K562 (cell line): ENCODE data around the gene RFC2. TPM values are rescaled to one million over a fixed set of nuclear protein-coding genes. Genes with fewer than 3 reads are reported as not detected.

Experiments used
- ARID2 ChIP-seq: fragments of 450-650 bp; IDR thresholded peaks from 2 replicates; pipeline ENCODE4 v1.6.1; 2017; ENCODE audit warnings: antibody characterized with exemption, mild to moderate bottlenecking
- ASH1L ChIP-seq: fragments of 450-650 bp; IDR thresholded peaks from 2 replicates; pipeline ENCODE4 v1.6.1; 2018; ENCODE audit warnings: borderline replicate concordance, mild to moderate bottlenecking, low read depth; ENCODE audit not compliant: partially characterized antibody
- CCAR2 ChIP-seq: fragments of 200-400 bp; formaldehyde crosslinking; IDR thresholded peaks from 2 replicates; pipeline ENCODE4 v1.6.1; 2017; ENCODE audit warnings: mild to moderate bottlenecking, low read depth, low read length
- ETV5 ChIP-seq: sonication (generic); formaldehyde crosslinking; IDR thresholded peaks from 2 replicates; pipeline ENCODE4 v1.4.0; 2020; ENCODE audit warnings: low read depth, mild to moderate bottlenecking, missing genetic modification reagents
- GATAD2A ChIP-seq: fragments of 450-650 bp; IDR thresholded peaks from 2 replicates; pipeline ENCODE4 v1.6.1; 2017
- HBP1 ChIP-seq: fragments of 450-650 bp; formaldehyde crosslinking; IDR thresholded peaks from 2 replicates; pipeline ENCODE4 v1.4.0; 2022; ENCODE audit warnings: missing genetic modification characterization
- HOXB6 ChIP-seq: fragments of 250-450 bp; sonication (Bioruptor Pico); IDR thresholded peaks from 2 replicates; pipeline ENCODE4 v1.5.1; 2022; ENCODE audit warnings: mild to moderate bottlenecking, borderline replicate concordance
- JUND ChIP-seq, 2 experiments: IDR thresholded peaks; 2 replicates in 1 of 2; 3 replicates in 1 of 2; pipeline ENCODE4 v1.6.1; 2011; ENCODE audit warnings: borderline replicate concordance in 2 of 2, low read depth in 2 of 2, low read length in 2 of 2, improper control_type of control experiment in 1 of 2, missing biosample characterization in 1 of 2, missing genetic modification characterization in 1 of 2, missing genetic modification reagents in 1 of 2
- KAT2B ChIP-seq: IDR thresholded peaks from one replicate; pipeline ENCODE4 v1.6.1; 2012; ENCODE audit warnings: low read depth, mild to moderate bottlenecking, control low read depth, inconsistent platforms, low read length, moderate library complexity
- MCM3 ChIP-seq: fragments of 450-650 bp; IDR thresholded peaks from 2 replicates; pipeline ENCODE4 v1.6.1; 2016
- NR4A1 ChIP-seq, 2 experiments: fragments of 250-450 bp in 1 of 2; fragments of 450-650 bp in 1 of 2; sonication (Bioruptor Pico) in 1 of 2; IDR thresholded peaks; 2 replicates each; pipeline versions ENCODE4 v1.4.0 to v1.6.1; 2016 to 2020; ENCODE audit warnings: mild to moderate bottlenecking in 2 of 2, missing compliant biosample characterization in 1 of 2, missing genetic modification characterization in 1 of 2, moderate library complexity in 1 of 2
- POLR2G ChIP-seq: fragments of 200-400 bp; formaldehyde crosslinking; IDR thresholded peaks from 2 replicates; pipeline ENCODE4 v1.6.1; 2017; ENCODE audit warnings: low read depth, mild to moderate bottlenecking, antibody characterized with exemption, low read length, moderate library complexity
- PREB ChIP-seq: sonication (generic); formaldehyde crosslinking; IDR thresholded peaks from 2 replicates; pipeline ENCODE4 v1.8.1; 2023; ENCODE audit warnings: mild to moderate bottlenecking, missing genetic modification reagents
- RUNX1 ChIP-seq: sonication (generic); IDR thresholded peaks from 2 replicates; pipeline ENCODE4 v1.6.1; 2016; ENCODE audit warnings: antibody characterized with exemption, low read depth
- SRSF9 ChIP-seq: fragments of 200-400 bp; formaldehyde crosslinking; IDR thresholded peaks from 2 replicates; pipeline ENCODE4 v1.6.1; 2017; ENCODE audit warnings: low read depth, low read length, borderline replicate concordance
- TBL1XR1 ChIP-seq, 2 experiments: IDR thresholded peaks; 2 replicates each; pipeline ENCODE4 v1.6.1; 2012; ENCODE audit warnings: improper control_type of control experiment in 2 of 2, low read length in 2 of 2, mild to moderate bottlenecking in 1 of 2
- VEZF1 ChIP-seq: fragments of 200-800 bp; sonication (Bioruptor generic); IDR thresholded peaks from 2 replicates; pipeline ENCODE4 v1.6.1; 2017; ENCODE audit warnings: missing genetic modification characterization, missing compliant biosample characterization
- YY1 ChIP-seq, 3 experiments: IDR thresholded peaks; 2 replicates each; pipeline ENCODE4 v1.6.1; 2011; ENCODE audit warnings: low read length in 2 of 3, mild to moderate bottlenecking in 2 of 3, moderate library complexity in 2 of 3, borderline replicate concordance in 1 of 3, control low read depth in 1 of 3, low read depth in 1 of 3; ENCODE audit not compliant: insufficient read depth in 3 of 3, insufficient replicate concordance in 2 of 3, control insufficient read depth in 1 of 3, insufficient read length in 1 of 3; ENCODE audit errors: extremely low read depth in 1 of 3
- ZBTB8A ChIP-seq: fragments of 450-650 bp; IDR thresholded peaks from 2 replicates; pipeline ENCODE4 v1.6.1; 2018; ENCODE audit warnings: mild to moderate bottlenecking, moderate library complexity; ENCODE audit not compliant: partially characterized antibody
- ZKSCAN3 ChIP-seq: fragments of 250-450 bp; sonication (Bioruptor Pico); IDR thresholded peaks from 2 replicates; pipeline ENCODE4 v1.4.0; 2020
- polyA plus RNA-seq, 8 experiments: library from polyadenylated mRNA; depleted of rRNA in 4 of 8; stranded (reverse) in 5 of 8; unstranded in 3 of 8; fragments of >200 nt; fragmentation: Nextera tagmentation in 2 of 8; fragmentation: Illumina TruSeq in 1 of 8; extraction: Ambion mirVana in 2 of 8; extraction: Trizol in 1 of 8; gene quantifications; 2 replicates each; pipeline versions ENCODE4 v1.2.1 to v1.2.3, GENCODE V29; 2011 to 2014; ENCODE audit warnings: inconsistent platforms in 1 of 8, missing spikeins in 1 of 8
- total RNA-seq, 7 experiments: library from RNA; depleted of rRNA in 6 of 7; stranded (reverse); fragments of >200 nt in 6 of 7; fragmentation: Illumina TruSeq in 2 of 7; extraction: Trizol in 2 of 7; gene quantifications; 2 replicates each; pipeline versions ENCODE4 v1.2.1 to v1.2.3, GENCODE V29; 2011 to 2021; ENCODE audit warnings: low replicate concordance in 1 of 7
- TF ChIP-seq, protein P1 (sequence below): fragments of 450-650 bp; IDR thresholded peaks from 2 replicates; pipeline ENCODE4 v1.6.1; 2016; ENCODE audit warnings: borderline replicate concordance

The RFC2 gene
- total and polyA plus RNA-seq, 9 of the 15 experiments (the other 6 are each of a cell fraction or from before 2014, with no cell fraction given): 32.5 to 161 (median 102) TPM

- no peak for TF ChIP-seq YY1 (IDR thresholded peaks at IDR 0.05; ENCODE audit: borderline replicate concordance in 1 of 3, control insufficient read depth in 1 of 3, extremely low read depth in 1 of 3, insufficient read depth in 3 of 3, insufficient read length in 1 of 3, insufficient replicate concordance in 2 of 3, low read depth in 1 of 3, low read length in 2 of 3)
- no peak for TF ChIP-seq POLR2G
- no peak for TF ChIP-seq ETV5
- TF ChIP-seq SRSF9: no peak
- no peak for TF ChIP-seq ASH1L
- peak; percentile 88 for TF ChIP-seq JUND (IDR thresholded peaks at IDR 0.05; ENCODE audit: borderline replicate concordance, low read depth, low read length)
- TF ChIP-seq JUND (tag; IDR thresholded peaks at IDR 0.05; ENCODE audit: borderline replicate concordance, low read depth, low read length): peak; percentile 82; the same call in 2 of the 3 replicates
- TF ChIP-seq HOXB6 (CRISPR knock-in tag): no peak
- no peak for TF ChIP-seq HBP1 (CRISPR knock-in tag)
- TF ChIP-seq TBL1XR1 (IDR thresholded peaks at IDR 0.05; ENCODE audit: low read length in 2 of 2): 0 out of 4 replicates have a peak, but pooled peaks of 1 of the 2 experiments have one; percentile 13
- no peak for TF ChIP-seq MCM3
- TF ChIP-seq ARID2: no peak
- no peak for TF ChIP-seq ZKSCAN3 (CRISPR knock-in tag)
- no peak for TF ChIP-seq VEZF1 (CRISPR knock-in tag)
- TF ChIP-seq RUNX1: no peak
- no peak for TF ChIP-seq PREB (CRISPR knock-in tag)
- TF ChIP-seq, protein P1, sequence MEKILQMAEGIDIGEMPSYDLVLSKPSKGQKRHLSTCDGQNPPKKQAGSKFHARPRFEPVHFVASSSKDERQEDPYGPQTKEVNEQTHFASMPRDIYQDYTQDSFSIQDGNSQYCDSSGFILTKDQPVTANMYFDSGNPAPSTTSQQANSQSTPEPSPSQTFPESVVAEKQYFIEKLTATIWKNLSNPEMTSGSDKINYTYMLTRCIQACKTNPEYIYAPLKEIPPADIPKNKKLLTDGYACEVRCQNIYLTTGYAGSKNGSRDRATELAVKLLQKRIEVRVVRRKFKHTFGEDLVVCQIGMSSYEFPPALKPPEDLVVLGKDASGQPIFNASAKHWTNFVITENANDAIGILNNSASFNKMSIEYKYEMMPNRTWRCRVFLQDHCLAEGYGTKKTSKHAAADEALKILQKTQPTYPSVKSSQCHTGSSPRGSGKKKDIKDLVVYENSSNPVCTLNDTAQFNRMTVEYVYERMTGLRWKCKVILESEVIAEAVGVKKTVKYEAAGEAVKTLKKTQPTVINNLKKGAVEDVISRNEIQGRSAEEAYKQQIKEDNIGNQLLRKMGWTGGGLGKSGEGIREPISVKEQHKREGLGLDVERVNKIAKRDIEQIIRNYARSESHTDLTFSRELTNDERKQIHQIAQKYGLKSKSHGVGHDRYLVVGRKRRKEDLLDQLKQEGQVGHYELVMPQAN: no peak
- TF ChIP-seq GATAD2A: 0 out of 2 replicates have a peak, but pooled peaks have one; percentile 31
- no peak for TF ChIP-seq NR4A1 (CRISPR knock-in tag; IDR thresholded peaks at IDR 0.05)
- no peak for TF ChIP-seq NR4A1 (tag; IDR thresholded peaks at IDR 0.05)
- no peak for TF ChIP-seq ZBTB8A
- TF ChIP-seq CCAR2: no peak
- no peak for TF ChIP-seq KAT2B
Measured at GRCh38 chr7:74233655-74234285, 20.4 kb downstream of the RFC2 start (continued).
